Neuronal stem cell (in vitro differentiated cells): Measurements from ENCODE around the gene MIA.

Source experiments
- DNase-seq: peaks from one replicate; pipeline ENCODE4 v3.0.0-alpha.2; 2013; ENCODE audit warnings: low spot score
- H2AFZ ChIP-seq: one replicate; pipeline ENCODE4 v1.6.1; 2013; ENCODE audit warnings: mild to moderate bottlenecking, low read length, inconsistent platforms
- H2AK5ac ChIP-seq: 2 replicates; pipeline ENCODE4 v1.6.1; 2013; ENCODE audit warnings: low read depth, mild to moderate bottlenecking, inconsistent platforms, low read length, moderate library complexity, mixed read lengths
- H2BK120ac ChIP-seq: 2 replicates; pipeline ENCODE4 v1.6.1; 2013; ENCODE audit warnings: low read depth, mild to moderate bottlenecking, inconsistent platforms, low read length, moderate library complexity, mixed read lengths
- H2BK12ac ChIP-seq: one replicate; pipeline ENCODE4 v1.6.1; 2013; ENCODE audit warnings: low read length, inconsistent platforms
- H2BK15ac ChIP-seq: 2 replicates; pipeline ENCODE4 v1.6.1; 2013; ENCODE audit warnings: mild to moderate bottlenecking, low read length, inconsistent platforms, mixed read lengths
- H2BK5ac ChIP-seq: one replicate; pipeline ENCODE4 v1.6.1; 2013; ENCODE audit warnings: inconsistent platforms, mild to moderate bottlenecking, low read length, moderate library complexity
- H3K14ac ChIP-seq: one replicate; pipeline ENCODE4 v1.6.1; 2013; ENCODE audit warnings: low read length, inconsistent platforms
- H3K18ac ChIP-seq: 2 replicates; pipeline ENCODE4 v1.6.1; 2013; ENCODE audit warnings: low read length, inconsistent platforms
- H3K23ac ChIP-seq: 2 replicates; pipeline ENCODE4 v1.6.1; 2013; ENCODE audit warnings: low read depth, mild to moderate bottlenecking, mixed read lengths, low read length, inconsistent platforms; ENCODE audit not compliant: poor library complexity
- H3K27ac ChIP-seq: replicated peaks from 3 replicates; pipeline ENCODE4 v1.5.1; 2013; ENCODE audit warnings: low read length, inconsistent platforms
- H3K27me3 ChIP-seq, 3 experiments: 2 replicates each; pipeline ENCODE4 v1.6.1; 2013; ENCODE audit warnings: low read length in 3 of 3, mild to moderate bottlenecking in 2 of 3, inconsistent platforms in 1 of 3, low read depth in 1 of 3, mixed read lengths in 1 of 3, moderate library complexity in 1 of 3; ENCODE audit not compliant: control insufficient read depth in 3 of 3, insufficient read depth in 3 of 3
- H3K36me3 ChIP-seq, 2 donors: replicated peaks in 1 of 2; 2 replicates each; pipeline ENCODE4 v1.6.1; 2013; ENCODE audit warnings: low read length in 2 of 2; ENCODE audit not compliant: control insufficient read depth in 2 of 2, insufficient read depth in 2 of 2
- H3K4ac ChIP-seq: 2 replicates; pipeline ENCODE4 v1.6.1; 2013; ENCODE audit warnings: inconsistent platforms, mild to moderate bottlenecking, low read length, moderate library complexity
- H3K4me1 ChIP-seq, 2 donors: 1 replicate in 1 of 2; 2 replicates in 1 of 2; pipeline ENCODE4 v1.6.1; 2013; ENCODE audit warnings: low read length in 2 of 2, low read depth in 1 of 2; ENCODE audit not compliant: control insufficient read depth in 2 of 2, insufficient read depth in 1 of 2
- H3K4me2 ChIP-seq: one replicate; pipeline ENCODE4 v1.6.1; 2013; ENCODE audit warnings: mild to moderate bottlenecking, low read length, inconsistent platforms; ENCODE audit not compliant: insufficient read depth, poor library complexity, severe bottlenecking
- H3K4me3 ChIP-seq, 2 donors: 2 replicates each; pipeline ENCODE4 v1.5.1; 2013; ENCODE audit warnings: low read length in 2 of 2, mild to moderate bottlenecking in 2 of 2, inconsistent platforms in 1 of 2, moderate library complexity in 1 of 2
- H3K79me1 ChIP-seq: one replicate; pipeline ENCODE4 v1.6.1; 2013; ENCODE audit warnings: low read depth, mild to moderate bottlenecking, inconsistent platforms, low read length, moderate library complexity
- H3K9ac ChIP-seq: one replicate; pipeline ENCODE4 v1.6.1; 2013; ENCODE audit warnings: mild to moderate bottlenecking, low read depth, low read length, inconsistent platforms; ENCODE audit not compliant: poor library complexity
- H3K9me3 ChIP-seq, 2 donors: replicated peaks in 1 of 2; 2 replicates each; pipeline versions ENCODE3 to v1.6.1; 2013; ENCODE audit warnings: low read length in 2 of 2, mild to moderate bottlenecking in 2 of 2, inconsistent platforms in 1 of 2, low read depth in 1 of 2, mixed read lengths in 1 of 2, moderate library complexity in 1 of 2; ENCODE audit not compliant: control insufficient read depth in 2 of 2, insufficient read depth in 1 of 2
- H4K8ac ChIP-seq: one replicate; pipeline ENCODE4 v1.6.1; 2013; ENCODE audit warnings: low read depth, mild to moderate bottlenecking, inconsistent platforms, low read length, moderate library complexity
- H4K91ac ChIP-seq: one replicate; pipeline ENCODE4 v1.6.1; 2013; ENCODE audit warnings: low read length, low read depth, mild to moderate bottlenecking, inconsistent platforms; ENCODE audit not compliant: poor library complexity
- WGBS, 2 donors: extraction: QIAGEN DNeasy Blood & Tissue Kit; methylation state at CpG; one replicate each; pipeline ENCODE4 v1.1.7; 2013; ENCODE audit warnings: missing lambda C conversion rate in 2 of 2, mixed read lengths in 1 of 2; ENCODE audit not compliant: insufficient read length in 2 of 2, insufficient replicate concordance in 1 of 2; ENCODE audit errors: extremely low coverage in 2 of 2; 5-methylcytosine and 5-hydroxymethylcytosine counted together

MIA gene

DNA sequence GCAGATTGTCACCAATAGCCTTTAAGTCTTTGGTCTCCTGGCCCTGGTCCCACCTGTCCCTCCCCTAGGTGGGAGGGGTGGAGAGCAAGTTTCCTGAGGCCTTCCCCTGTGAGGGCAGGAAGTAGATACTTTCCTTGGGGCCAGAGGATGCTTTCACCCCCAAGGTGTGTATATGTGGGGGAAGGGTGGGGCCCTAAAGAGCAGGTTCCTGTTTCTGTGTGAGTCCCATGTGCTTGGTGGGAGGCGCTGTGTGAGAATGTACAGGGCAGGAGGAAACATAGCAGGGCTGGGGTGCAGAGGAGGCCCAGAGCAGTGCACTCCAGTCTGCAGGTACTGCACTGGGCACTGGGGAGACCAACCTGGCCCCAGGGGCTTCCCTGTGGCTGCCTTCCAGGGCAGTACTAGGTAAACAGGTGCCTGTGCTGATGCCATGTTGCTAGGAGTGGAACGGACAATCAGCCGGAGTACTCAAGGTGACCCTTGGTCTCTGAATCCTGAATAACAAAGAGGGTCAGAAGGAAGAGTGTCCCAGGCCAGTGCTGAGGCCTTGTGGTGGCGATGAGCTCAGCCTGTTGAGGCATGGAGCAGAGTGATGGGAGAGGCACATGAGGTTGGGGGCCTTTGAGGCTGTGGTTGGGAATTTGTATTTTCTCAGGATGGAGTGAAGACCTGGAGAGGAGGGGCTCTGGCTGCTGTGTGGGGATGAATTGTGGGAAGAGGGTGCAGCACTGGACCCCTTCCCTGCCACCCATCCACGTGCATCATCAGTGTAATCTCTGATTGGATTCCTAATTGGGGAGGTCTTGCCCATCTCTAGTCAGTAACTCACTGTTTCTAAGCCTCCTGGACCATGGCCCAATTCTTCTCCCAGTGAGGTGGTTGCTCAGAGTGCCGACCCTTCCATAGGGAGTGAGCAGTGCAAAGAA lies 28.8 kb downstream of the MIA start:
- no peak overlapping the region for H3K4me3 ChIP-seq

DNA sequence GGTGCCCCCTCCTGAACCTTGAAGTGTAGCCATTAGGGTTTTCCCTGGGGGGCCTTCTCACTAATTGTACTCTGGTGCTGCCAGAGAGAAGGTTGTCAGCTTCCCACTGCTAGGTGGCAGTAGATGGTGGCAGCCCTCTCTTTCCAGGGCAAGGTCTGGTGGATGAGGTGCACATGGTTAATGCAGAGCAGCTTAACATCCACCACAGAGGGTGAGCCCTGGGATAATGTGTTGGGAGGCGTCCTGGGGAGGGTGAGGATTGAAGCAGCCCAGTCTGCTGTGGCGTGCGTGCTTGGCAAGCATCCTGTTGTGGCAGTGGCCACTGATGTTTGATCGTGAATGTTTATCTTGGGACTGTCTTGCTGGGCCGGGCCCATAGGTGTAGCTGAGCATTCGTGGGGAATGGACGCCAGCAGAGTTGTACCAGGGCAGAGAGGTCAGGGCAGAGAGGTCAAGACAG lies 29.5 kb downstream of the MIA start:
- Histone ChIP-seq H3K18ac (no peak overlapping the region), H3K23ac (no peak overlapping the region)
- no CpG with 5 or more reads among the region's 7 CpGs for WGBS, 2 donors

More for the DNA sequence above, 28.8 kb downstream of the MIA start:
- Histone ChIP-seq H3K9ac (peak overlapping the region; percentile 38), H3K36me3 (peaks cover 44 to 86% of the 10 kb centered on the region in 2 donors), H2AFZ (no peak overlapping the region), H4K91ac (no peak overlapping the region), H2BK12ac (no peak overlapping the region), H2AK5ac (no peak overlapping the region), H3K14ac (no peak overlapping the region), H3K4me2 (no peak overlapping the region), H3K4ac (no peak overlapping the region), H2BK5ac (peak overlapping the region; percentile 2), H4K8ac (no peak overlapping the region), H3K23ac (peak overlapping the region; percentile 51), H3K79me1 (peaks cover 32% of the 10 kb centered on the region), H3K9me3 (no peaks in the 10 kb centered on the region), H3K27ac (no peak overlapping the region), H2BK15ac (no peak overlapping the region), H3K18ac (no peak overlapping the region), H2BK120ac (no peak overlapping the region), H3K4me1 (peaks cover 46 to 61% of the 10 kb centered on the region in 2 donors), H3K27me3 (no peaks in the 10 kb centered on the region)
- no peak for DNase-seq
- no CpG with 5 or more reads among the region's 6 CpGs for WGBS, 2 donors

DNA sequence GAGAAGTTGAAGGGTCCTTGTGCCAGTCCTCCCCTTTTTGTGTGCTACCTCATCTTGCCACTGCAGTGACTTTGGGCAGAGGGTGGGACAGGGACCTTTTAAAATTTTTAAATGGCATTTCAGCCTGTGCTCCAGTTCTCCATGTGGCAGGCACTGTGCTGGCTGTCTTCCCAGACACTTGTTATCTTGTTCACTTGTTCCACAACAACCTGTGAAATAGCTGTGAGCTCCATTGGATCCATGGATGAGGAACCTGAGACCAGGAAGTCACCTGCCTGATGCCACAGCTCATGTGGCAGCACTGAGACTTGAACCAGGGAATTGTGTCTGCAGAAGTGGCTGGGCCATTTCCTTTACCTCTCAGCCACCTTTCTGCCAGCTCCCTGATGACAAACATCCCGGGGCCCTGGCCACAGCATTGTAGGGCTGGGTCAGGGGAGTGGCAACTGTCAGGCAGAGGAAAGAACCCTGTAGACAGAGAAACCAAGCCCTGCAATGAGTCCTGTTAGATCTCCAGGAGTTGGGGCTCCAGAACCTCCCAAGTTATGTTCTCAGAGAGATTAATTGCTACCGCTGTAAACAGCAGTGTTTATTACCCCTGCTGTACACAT lies 30.0 kb downstream of the MIA start:
- no peak for DNase-seq

More for the DNA sequence above, 29.5 kb downstream of the MIA start:
- Histone ChIP-seq H3K9ac (peak overlapping the region; percentile 79), H3K4ac (no peak overlapping the region), H3K27me3 (no peaks in the 10 kb centered on the region), H3K79me1 (peaks cover 33% of the 10 kb centered on the region), H3K4me1 (peaks cover 46 to 61% of the 10 kb centered on the region in 2 donors), H2AK5ac (no peak overlapping the region), H4K8ac (no peak overlapping the region), H2BK12ac (no peak overlapping the region), H3K4me2 (no peak overlapping the region), H4K91ac (no peak overlapping the region), H2AFZ (no peak overlapping the region), H3K14ac (no peak overlapping the region), H3K9me3 (no peaks in the 10 kb centered on the region), H2BK120ac (no peak overlapping the region), H3K36me3 (peaks cover 49 to 93% of the 10 kb centered on the region in 2 donors), H2BK5ac (no peak overlapping the region), H2BK15ac (no peak overlapping the region), H3K4me3 (no peak overlapping the region), H3K27ac (no peak overlapping the region)
- DNase-seq: no peak

More for the DNA sequence above, 30.0 kb downstream of the MIA start:
- no peak overlapping the region for H2BK15ac ChIP-seq
- H3K14ac ChIP-seq: no peak overlapping the region
- peaks cover 33% of the 10 kb centered on the region for H3K79me1 ChIP-seq
- no peaks in the 10 kb centered on the region for H3K27me3 ChIP-seq
- H2AK5ac ChIP-seq: no peak overlapping the region
- H2BK12ac ChIP-seq: no peak overlapping the region
- H2AFZ ChIP-seq: no peak overlapping the region
- no peak overlapping the region for H2BK120ac ChIP-seq
- no peaks in the 10 kb centered on the region for H3K9me3 ChIP-seq
- peaks cover 45 to 59% of the 10 kb centered on the region in 2 donors for H3K4me1 ChIP-seq
- H3K18ac ChIP-seq: no peak overlapping the region
- H3K23ac ChIP-seq: no peak overlapping the region
- no peak overlapping the region for H3K27ac ChIP-seq
- WGBS, 2 donors: no CpG with 5 or more reads among the region's 2 CpGs
- no peak overlapping the region for H3K4ac ChIP-seq
- no peak overlapping the region for H4K8ac ChIP-seq
- no peak overlapping the region for H3K4me2 ChIP-seq
- H3K9ac ChIP-seq: no peak overlapping the region
- no peak overlapping the region for H4K91ac ChIP-seq
- H3K36me3 ChIP-seq: peaks cover 47 to 93% of the 10 kb centered on the region in 2 donors
- no peak overlapping the region for H2BK5ac ChIP-seq
- H3K4me3 ChIP-seq: no peak overlapping the region
